HUES48 (cell line): Measurements from ENCODE around the gene LRRK1.

Experiments used
- H3K27ac ChIP-seq: one replicate; pipeline ENCODE4 v1.7.0; 2013; ENCODE audit warnings: low read depth, low read length, inconsistent platforms
- H3K27me3 ChIP-seq: 2 replicates; pipeline ENCODE4 v1.6.1; 2013; ENCODE audit warnings: mild to moderate bottlenecking, low read length; ENCODE audit not compliant: control insufficient read depth, insufficient read depth
- H3K36me3 ChIP-seq: 2 replicates; pipeline ENCODE4 v1.6.1; 2013; ENCODE audit warnings: low read length; ENCODE audit not compliant: control insufficient read depth, insufficient read depth
- H3K4me1 ChIP-seq: 2 replicates; pipeline ENCODE4 v1.6.1; 2013; ENCODE audit warnings: mild to moderate bottlenecking, low read length; ENCODE audit not compliant: control insufficient read depth, insufficient read depth
- H3K4me3 ChIP-seq: 2 replicates; pipeline ENCODE4 v1.5.1; 2013; ENCODE audit warnings: mild to moderate bottlenecking, low read depth, low read length
- H3K9ac ChIP-seq: 2 replicates; pipeline ENCODE4 v1.6.1; 2013; ENCODE audit warnings: mild to moderate bottlenecking, low read depth, low read length, moderate library complexity
- H3K9me3 ChIP-seq: 2 replicates; pipeline ENCODE4 v1.6.1; 2013; ENCODE audit warnings: low read length; ENCODE audit not compliant: control insufficient read depth, insufficient read depth

Gene LRRK1, protein sequence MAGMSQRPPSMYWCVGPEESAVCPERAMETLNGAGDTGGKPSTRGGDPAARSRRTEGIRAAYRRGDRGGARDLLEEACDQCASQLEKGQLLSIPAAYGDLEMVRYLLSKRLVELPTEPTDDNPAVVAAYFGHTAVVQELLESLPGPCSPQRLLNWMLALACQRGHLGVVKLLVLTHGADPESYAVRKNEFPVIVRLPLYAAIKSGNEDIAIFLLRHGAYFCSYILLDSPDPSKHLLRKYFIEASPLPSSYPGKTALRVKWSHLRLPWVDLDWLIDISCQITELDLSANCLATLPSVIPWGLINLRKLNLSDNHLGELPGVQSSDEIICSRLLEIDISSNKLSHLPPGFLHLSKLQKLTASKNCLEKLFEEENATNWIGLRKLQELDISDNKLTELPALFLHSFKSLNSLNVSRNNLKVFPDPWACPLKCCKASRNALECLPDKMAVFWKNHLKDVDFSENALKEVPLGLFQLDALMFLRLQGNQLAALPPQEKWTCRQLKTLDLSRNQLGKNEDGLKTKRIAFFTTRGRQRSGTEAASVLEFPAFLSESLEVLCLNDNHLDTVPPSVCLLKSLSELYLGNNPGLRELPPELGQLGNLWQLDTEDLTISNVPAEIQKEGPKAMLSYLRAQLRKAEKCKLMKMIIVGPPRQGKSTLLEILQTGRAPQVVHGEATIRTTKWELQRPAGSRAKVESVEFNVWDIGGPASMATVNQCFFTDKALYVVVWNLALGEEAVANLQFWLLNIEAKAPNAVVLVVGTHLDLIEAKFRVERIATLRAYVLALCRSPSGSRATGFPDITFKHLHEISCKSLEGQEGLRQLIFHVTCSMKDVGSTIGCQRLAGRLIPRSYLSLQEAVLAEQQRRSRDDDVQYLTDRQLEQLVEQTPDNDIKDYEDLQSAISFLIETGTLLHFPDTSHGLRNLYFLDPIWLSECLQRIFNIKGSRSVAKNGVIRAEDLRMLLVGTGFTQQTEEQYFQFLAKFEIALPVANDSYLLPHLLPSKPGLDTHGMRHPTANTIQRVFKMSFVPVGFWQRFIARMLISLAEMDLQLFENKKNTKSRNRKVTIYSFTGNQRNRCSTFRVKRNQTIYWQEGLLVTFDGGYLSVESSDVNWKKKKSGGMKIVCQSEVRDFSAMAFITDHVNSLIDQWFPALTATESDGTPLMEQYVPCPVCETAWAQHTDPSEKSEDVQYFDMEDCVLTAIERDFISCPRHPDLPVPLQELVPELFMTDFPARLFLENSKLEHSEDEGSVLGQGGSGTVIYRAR (N-terminal part only)

GRCh38 chr15:100918690-100919480 lies at the start of gene LRRK1:
TSS of gene LRRK1 (plus strand) at chr15:100919357. CDS start at chr15:100924633, 5,276 bp downstream.
- Histone ChIP-seq H3K9ac (no peak within 1 kb of the TSS), H3K4me1 (no peaks in the 10 kb centered on the region; the same call in 1 of the 2 replicates)

GRCh38 chr15:100873029-100873677 lies 46.0 kb upstream of the LRRK1 start:
- Histone ChIP-seq H3K4me1 (peaks cover 2% of the 10 kb centered on the region; the same call in 1 of the 2 replicates), H3K27me3 (peaks cover 17% of the 10 kb centered on the region), H3K4me3 (no peak overlapping the region), H3K9ac (no peak overlapping the region), H3K36me3 (no peaks in the 10 kb centered on the region), H3K9me3 (no peaks in the 10 kb centered on the region), H3K27ac (no peak overlapping the region)

More at GRCh38 chr15:100918690-100919480, at the start of gene LRRK1:
- Histone ChIP-seq H3K4me3 (peak within 1 kb of the TSS; percentile 66), H3K9me3 (no peaks in the 10 kb centered on the region), H3K27ac (no peak within 1 kb of the TSS), H3K36me3 (no peaks in the 10 kb centered on the region), H3K27me3 (peaks cover 62% of the 10 kb centered on the region)

GRCh38 chr15:100875495-100875894 lies 43.7 kb upstream of the LRRK1 start:
- no peaks in the 10 kb centered on the region for H3K9me3 ChIP-seq
- no peak overlapping the region for H3K4me3 ChIP-seq
- no peak overlapping the region for H3K27ac ChIP-seq
- peaks cover 7% of the 10 kb centered on the region; the same call in 1 of the 2 replicates for H3K4me1 ChIP-seq
- H3K27me3 ChIP-seq, result peaks cover 35% of the 10 kb centered on the region
- H3K9ac ChIP-seq, result no peak overlapping the region
- no peaks in the 10 kb centered on the region for H3K36me3 ChIP-seq

DNA sequence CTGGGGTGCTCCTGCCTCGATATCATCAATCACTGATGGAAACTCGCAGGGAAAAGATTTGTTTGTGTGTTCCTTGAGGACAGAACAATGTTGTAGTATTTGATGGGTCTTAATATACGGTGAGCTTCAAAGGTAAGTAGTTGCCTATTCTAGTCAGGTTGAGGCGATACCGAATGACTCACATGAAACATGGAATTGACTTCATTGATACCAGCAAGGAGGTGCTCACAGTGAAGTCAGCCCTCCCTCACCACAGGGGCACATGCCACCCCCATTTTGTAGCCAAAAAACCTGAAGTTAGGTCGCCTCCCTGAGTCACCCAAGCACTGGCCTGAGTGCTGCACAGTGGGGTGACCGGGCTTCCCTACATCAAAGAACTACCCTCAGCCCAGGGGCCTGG lies 43.2 kb upstream of the LRRK1 start:
- no peaks in the 10 kb centered on the region for H3K9me3 ChIP-seq
- no peaks in the 10 kb centered on the region for H3K36me3 ChIP-seq
- no peak overlapping the region for H3K4me3 ChIP-seq
- H3K4me1 ChIP-seq, result peaks cover 7% of the 10 kb centered on the region
- H3K27ac ChIP-seq, result no peak overlapping the region
- H3K27me3 ChIP-seq, result peaks cover 40% of the 10 kb centered on the region
- H3K9ac ChIP-seq, result no peak overlapping the region

- Histone ChIP-seq H3K27me3 (peaks cover 56% of the 10 kb centered on the region), H3K9me3 (no peaks in the 10 kb centered on the region), H3K27ac (no peak overlapping the region), H3K4me3 (no peak overlapping the region), H3K36me3 (no peaks in the 10 kb centered on the region), H3K4me1 (peaks cover 7% of the 10 kb centered on the region), H3K9ac (no peak overlapping the region)
These were observed 41.6 kb upstream of the LRRK1 start for GRCh38 chr15:100877551-100877950.

- H3K9ac ChIP-seq, result no peak overlapping the region
These were observed 41.0 kb upstream of the LRRK1 start for GRCh38 chr15:100878130-100878529.

DNA sequence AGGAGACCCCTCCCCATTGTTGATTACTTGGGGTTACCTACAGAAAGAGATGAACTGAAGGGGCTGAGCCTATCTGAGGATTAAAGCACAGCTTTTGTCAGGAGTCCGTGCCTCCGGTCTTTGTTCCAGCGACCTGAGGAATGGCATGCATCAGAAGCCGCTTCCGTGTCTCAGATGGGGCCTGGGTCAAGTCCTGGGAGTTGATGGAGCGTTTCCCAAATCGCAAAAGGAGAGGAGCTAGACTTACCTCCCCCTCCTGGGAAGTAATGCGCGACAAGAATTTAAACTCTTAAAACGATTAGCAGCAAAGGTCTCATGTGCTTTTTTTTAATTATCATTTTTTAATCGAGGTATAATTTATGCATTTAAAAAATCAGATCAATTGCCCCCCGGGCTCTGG lies 40.5 kb upstream of the LRRK1 start:
- no peak overlapping the region for H3K27ac ChIP-seq
- H3K4me3 ChIP-seq, result peak overlapping the region; percentile 70
- no peak overlapping the region for H3K9ac ChIP-seq
- no peaks in the 10 kb centered on the region for H3K36me3 ChIP-seq
- no peaks in the 10 kb centered on the region for H3K9me3 ChIP-seq
- H3K27me3 ChIP-seq, result peaks cover 62% of the 10 kb centered on the region
- H3K4me1 ChIP-seq, result peaks cover 7% of the 10 kb centered on the region

More at GRCh38 chr15:100878130-100878529, 41.0 kb upstream of the LRRK1 start:
- Histone ChIP-seq H3K27me3 (peaks cover 61% of the 10 kb centered on the region), H3K4me3 (no peak overlapping the region), H3K9me3 (no peaks in the 10 kb centered on the region), H3K4me1 (peaks cover 7% of the 10 kb centered on the region), H3K36me3 (no peaks in the 10 kb centered on the region), H3K27ac (no peak overlapping the region)

- peaks cover 62% of the 10 kb centered on the region for H3K27me3 ChIP-seq
- H3K4me1 ChIP-seq, result peaks cover 7% of the 10 kb centered on the region
- H3K9me3 ChIP-seq, result no peaks in the 10 kb centered on the region
- H3K36me3 ChIP-seq, result no peaks in the 10 kb centered on the region
- H3K27ac ChIP-seq, result no peak overlapping the region
- H3K4me3 ChIP-seq, result peak overlapping the region; percentile 70; the same call in 1 of the 2 replicates
- H3K9ac ChIP-seq, result no peak overlapping the region
These were observed 40.1 kb upstream of the LRRK1 start for GRCh38 chr15:100879061-100879463.

DNA sequence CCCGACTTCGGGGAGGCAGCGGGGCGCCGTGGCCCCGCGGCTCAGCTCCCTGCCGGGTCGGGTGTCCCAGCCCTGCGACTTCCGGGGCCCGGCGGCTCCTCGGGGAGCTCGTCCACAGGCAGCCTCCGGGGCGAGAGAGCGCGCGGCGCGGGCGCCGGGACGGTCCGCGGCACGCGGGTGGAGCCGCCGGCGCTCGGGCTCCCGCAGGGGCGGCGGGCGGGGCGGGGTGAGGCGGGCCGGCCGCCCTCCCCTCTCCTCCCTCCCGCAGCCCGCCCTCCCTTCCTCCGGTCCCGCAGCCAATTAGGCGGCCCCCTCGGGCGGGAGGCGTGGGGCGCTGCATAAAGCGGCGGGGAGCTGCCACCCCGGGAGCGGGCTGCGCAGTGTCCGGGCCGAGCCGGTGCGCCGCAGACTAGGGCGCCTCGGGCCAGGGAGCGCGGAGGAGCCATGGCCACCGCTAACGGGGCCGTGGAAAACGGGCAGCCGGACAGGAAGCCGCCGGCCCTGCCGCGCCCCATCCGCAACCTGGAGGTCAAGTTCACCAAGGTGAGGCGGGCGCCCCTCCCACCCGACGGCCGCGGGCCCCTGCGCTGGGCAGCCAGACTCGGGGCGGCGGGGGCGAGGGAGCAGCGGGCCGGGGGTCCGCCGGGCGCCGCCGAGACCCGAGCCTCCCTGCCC lies 39.6 kb upstream of the LRRK1 start, which contains the start of gene ALDH1A3:
Gene ALDH1A3 (plus strand): TSS at position 368 of the 675 bp plus-strand sequence. CDS start 77 bp downstream, at position 445.
- Histone ChIP-seq H3K27me3 (peaks cover 62% of the 10 kb centered on the region), H3K36me3 (no peaks in the 10 kb centered on the region), H3K4me3 (peak within 1 kb of the TSS; percentile 70), H3K9ac (0 out of 2 replicates have a peak within 1 kb of the TSS, but pooled peaks have one; percentile 19), H3K4me1 (peaks cover 7% of the 10 kb centered on the region), H3K9me3 (no peaks in the 10 kb centered on the region), H3K27ac (no peak within 1 kb of the TSS)
